OCI-LY7 (cell line): ENCODE results near the gene CD22.

ENCODE experiments used
- EZH2phosphoT487 ChIP-seq: fragments of 200-600 bp; sonication (generic); IDR thresholded peaks from 2 replicates; pipeline ENCODE4 v1.6.1; 2018; ENCODE audit warnings: low read depth, borderline replicate concordance, mild to moderate bottlenecking, mixed run types, antibody characterized with exemption, low read length, moderate library complexity, mixed read lengths
- TF ChIP-seq, protein P1 (sequence below): fragments of 200-600 bp; sonication (generic); conservative IDR thresholded peaks from 2 replicates; pipeline ENCODE4 v1.5.1; 2014; ENCODE audit warnings: mild to moderate bottlenecking, antibody characterized with exemption, low read length, moderate library complexity, mixed read lengths

DNA sequence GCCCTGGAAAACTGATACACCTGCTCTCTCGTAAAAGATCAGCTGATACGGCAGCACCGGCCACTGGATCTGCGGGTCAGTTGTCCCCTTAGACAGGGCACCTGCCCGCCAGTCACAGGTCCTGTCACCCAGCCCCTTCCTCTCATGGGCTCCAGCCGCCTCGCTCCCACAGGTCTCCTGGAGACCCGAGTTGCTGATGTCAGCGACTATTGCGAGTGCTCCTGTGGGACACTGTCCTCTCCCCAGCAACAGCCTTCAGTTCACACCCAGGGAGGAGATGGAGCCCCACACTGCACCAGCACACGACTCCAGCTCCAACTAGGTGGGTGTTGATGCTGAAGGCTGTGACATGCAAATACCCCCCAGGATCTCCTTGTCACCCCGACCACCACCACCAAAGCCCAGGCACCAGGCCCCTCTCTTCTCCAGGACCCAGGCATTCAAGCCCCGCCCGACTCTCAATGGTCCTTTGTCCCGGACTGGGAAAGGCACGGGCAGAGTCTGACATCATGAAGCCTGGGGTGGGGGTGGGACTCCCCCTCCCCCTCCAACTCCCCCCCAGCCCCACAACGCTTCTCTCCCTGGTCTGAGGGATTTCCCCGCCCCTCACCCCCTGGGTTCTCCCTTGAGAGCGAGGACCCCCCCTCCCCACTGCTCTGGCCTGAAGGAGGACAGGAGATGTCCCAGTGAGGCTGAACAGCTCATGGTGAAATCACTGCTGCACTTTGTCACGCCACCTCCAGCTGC lies 38.4 kb upstream of the CD22 start:
- TF ChIP-seq, protein P1, sequence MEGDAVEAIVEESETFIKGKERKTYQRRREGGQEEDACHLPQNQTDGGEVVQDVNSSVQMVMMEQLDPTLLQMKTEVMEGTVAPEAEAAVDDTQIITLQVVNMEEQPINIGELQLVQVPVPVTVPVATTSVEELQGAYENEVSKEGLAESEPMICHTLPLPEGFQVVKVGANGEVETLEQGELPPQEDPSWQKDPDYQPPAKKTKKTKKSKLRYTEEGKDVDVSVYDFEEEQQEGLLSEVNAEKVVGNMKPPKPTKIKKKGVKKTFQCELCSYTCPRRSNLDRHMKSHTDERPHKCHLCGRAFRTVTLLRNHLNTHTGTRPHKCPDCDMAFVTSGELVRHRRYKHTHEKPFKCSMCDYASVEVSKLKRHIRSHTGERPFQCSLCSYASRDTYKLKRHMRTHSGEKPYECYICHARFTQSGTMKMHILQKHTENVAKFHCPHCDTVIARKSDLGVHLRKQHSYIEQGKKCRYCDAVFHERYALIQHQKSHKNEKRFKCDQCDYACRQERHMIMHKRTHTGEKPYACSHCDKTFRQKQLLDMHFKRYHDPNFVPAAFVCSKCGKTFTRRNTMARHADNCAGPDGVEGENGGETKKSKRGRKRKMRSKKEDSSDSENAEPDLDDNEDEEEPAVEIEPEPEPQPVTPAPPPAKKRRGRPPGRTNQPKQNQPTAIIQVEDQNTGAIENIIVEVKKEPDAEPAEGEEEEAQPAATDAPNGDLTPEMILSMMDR, result no peak
- no peak for TF ChIP-seq EZH2phosphoT487
